ENCODE measurements around the gene HLA-DPA1.

HLA-DPA1 gene

GRCh38 chr6:33080127-33081089 is 7.0 kb upstream of the HLA-DPA1 start:
- TF ChIP-seq EGR1 (IDR thresholded peaks at IDR 0.05) = no peak

GRCh38 chr6:33079580-33079979 is 6.1 kb upstream of the HLA-DPA1 start:
- TF ChIP-seq TEAD4 (IDR thresholded peaks at IDR 0.05) (no peak), YY1 (IDR thresholded peaks at IDR 0.05; ENCODE audit: low read depth) (no peak), FOXM1 (IDR thresholded peaks at IDR 0.05; ENCODE audit: borderline replicate concordance, low read depth) (no peak), MAX (IDR thresholded peaks at IDR 0.05) (no peak), ZBTB7A (IDR thresholded peaks at IDR 0.05; ENCODE audit: low read depth) (no peak), EGR1 (IDR thresholded peaks at IDR 0.05) (no peak)

- TF ChIP-seq EP300 (IDR thresholded peaks at IDR 0.05; ENCODE audit: borderline replicate concordance) (no peak), TCF12 (IDR thresholded peaks at IDR 0.05; ENCODE audit: low read depth) (no peak)
Observed at GRCh38 chr6:33078919-33079521, 5.6 kb upstream of the HLA-DPA1 start.

GRCh38 chr6:33078442-33078841 is 5.0 kb upstream of the HLA-DPA1 start:
- TF ChIP-seq NFIC (IDR thresholded peaks at IDR 0.05) (no peak), FOXM1 (IDR thresholded peaks at IDR 0.05; ENCODE audit: borderline replicate concordance, low read depth) (no peak), ZBTB7A (IDR thresholded peaks at IDR 0.05; ENCODE audit: low read depth) (no peak), TAF1 (IDR thresholded peaks at IDR 0.05; ENCODE audit: low read depth) (no peak), TEAD4 (IDR thresholded peaks at IDR 0.05) (no peak), CREB1 (IDR thresholded peaks at IDR 0.05; ENCODE audit: low read depth) (no peak), MAX (IDR thresholded peaks at IDR 0.05) (no peak), YY1 (IDR thresholded peaks at IDR 0.05; ENCODE audit: low read depth) (no peak), TCF12 (IDR thresholded peaks at IDR 0.05; ENCODE audit: low read depth) (no peak)

GRCh38 chr6:33077908-33078307 is 4.5 kb upstream of the HLA-DPA1 start:
- TF ChIP-seq TEAD4 (IDR thresholded peaks at IDR 0.05) (no peak), MAX (IDR thresholded peaks at IDR 0.05) (no peak), EGR1 (IDR thresholded peaks at IDR 0.05) (no peak), NFIC (IDR thresholded peaks at IDR 0.05) (no peak), ZBTB7A (IDR thresholded peaks at IDR 0.05; ENCODE audit: low read depth) (no peak), EP300 (IDR thresholded peaks at IDR 0.05; ENCODE audit: borderline replicate concordance) (no peak), FOXM1 (IDR thresholded peaks at IDR 0.05; ENCODE audit: borderline replicate concordance, low read depth) (no peak), REST (IDR thresholded peaks at IDR 0.05; ENCODE audit: low read depth) (no peak), TAF1 (IDR thresholded peaks at IDR 0.05; ENCODE audit: low read depth) (no peak), USF1 (IDR thresholded peaks at IDR 0.05) (no peak), RAD21 (IDR thresholded peaks at IDR 0.05; ENCODE audit: low read depth) (no peak), TCF12 (IDR thresholded peaks at IDR 0.05; ENCODE audit: low read depth) (no peak), CEBPB (IDR thresholded peaks at IDR 0.05) (no peak), YY1 (IDR thresholded peaks at IDR 0.05; ENCODE audit: low read depth) (no peak), CREB1 (IDR thresholded peaks at IDR 0.05; ENCODE audit: low read depth) (no peak)

- no peak for TF ChIP-seq USF1 (IDR thresholded peaks at IDR 0.05)
- no peak for TF ChIP-seq FOXM1 (IDR thresholded peaks at IDR 0.05; ENCODE audit: borderline replicate concordance, low read depth)
- TF ChIP-seq YY1 (IDR thresholded peaks at IDR 0.05; ENCODE audit: low read depth) = no peak
- no peak for TF ChIP-seq MAX (IDR thresholded peaks at IDR 0.05)
- TF ChIP-seq TAF1 (IDR thresholded peaks at IDR 0.05; ENCODE audit: low read depth) = no peak
- no peak for TF ChIP-seq EGR1 (IDR thresholded peaks at IDR 0.05)
- no peak for TF ChIP-seq RAD21 (IDR thresholded peaks at IDR 0.05; ENCODE audit: low read depth)
Observed at GRCh38 chr6:33076406-33076934, 3.0 kb upstream of the HLA-DPA1 start.
